Testis (tissue), 2 donors: ENCODE results near the gene AFAP1L2.

ENCODE experiments used
- POLR2A ChIP-seq: fragments of 450-650 bp; IDR thresholded peaks from one replicate; pipeline ENCODE4 v1.6.1; 2017; ENCODE audit warnings: antibody characterized with exemption, mild to moderate bottlenecking, moderate library complexity
- TF ChIP-seq, protein P1 (sequence below), 3 experiments: fragments of 450-650 bp in 2 of 3; fragments of 200-600 bp in 1 of 3; sonication (generic) in 1 of 3; IDR thresholded peaks; one replicate each; pipeline ENCODE4 v1.5.1; 2016 to 2019; ENCODE audit warnings: antibody characterized with exemption in 3 of 3, mild to moderate bottlenecking in 2 of 3, moderate library complexity in 1 of 3

DNA sequence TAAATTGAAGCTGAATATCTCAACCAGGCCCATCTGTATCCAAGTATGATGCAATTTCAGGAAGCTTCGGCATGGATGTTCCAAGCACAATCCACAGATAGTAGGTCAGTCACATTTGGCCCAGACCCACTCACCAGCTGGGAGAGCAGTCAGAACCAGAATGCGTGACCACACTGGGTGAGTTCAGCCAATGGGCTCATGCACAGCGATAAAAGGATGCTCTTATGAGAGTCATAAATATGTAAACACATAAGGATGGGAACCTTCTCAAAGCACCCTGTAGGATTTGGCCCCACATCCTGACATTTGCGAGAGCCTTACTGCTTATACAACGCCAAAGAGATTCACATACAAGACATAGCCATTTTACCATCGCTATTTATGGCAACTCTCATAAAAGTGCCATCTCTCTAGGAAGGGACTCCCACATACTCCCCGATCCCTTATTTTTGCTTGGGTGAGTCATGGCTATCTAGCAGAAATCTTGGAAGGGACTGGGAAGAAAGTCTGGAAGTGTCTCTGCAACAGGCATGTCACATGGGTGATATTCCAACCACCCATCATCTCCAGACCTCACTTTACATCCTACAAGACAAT, 3.0 kb downstream of the AFAP1L2 start:
- TF ChIP-seq, protein P1, sequence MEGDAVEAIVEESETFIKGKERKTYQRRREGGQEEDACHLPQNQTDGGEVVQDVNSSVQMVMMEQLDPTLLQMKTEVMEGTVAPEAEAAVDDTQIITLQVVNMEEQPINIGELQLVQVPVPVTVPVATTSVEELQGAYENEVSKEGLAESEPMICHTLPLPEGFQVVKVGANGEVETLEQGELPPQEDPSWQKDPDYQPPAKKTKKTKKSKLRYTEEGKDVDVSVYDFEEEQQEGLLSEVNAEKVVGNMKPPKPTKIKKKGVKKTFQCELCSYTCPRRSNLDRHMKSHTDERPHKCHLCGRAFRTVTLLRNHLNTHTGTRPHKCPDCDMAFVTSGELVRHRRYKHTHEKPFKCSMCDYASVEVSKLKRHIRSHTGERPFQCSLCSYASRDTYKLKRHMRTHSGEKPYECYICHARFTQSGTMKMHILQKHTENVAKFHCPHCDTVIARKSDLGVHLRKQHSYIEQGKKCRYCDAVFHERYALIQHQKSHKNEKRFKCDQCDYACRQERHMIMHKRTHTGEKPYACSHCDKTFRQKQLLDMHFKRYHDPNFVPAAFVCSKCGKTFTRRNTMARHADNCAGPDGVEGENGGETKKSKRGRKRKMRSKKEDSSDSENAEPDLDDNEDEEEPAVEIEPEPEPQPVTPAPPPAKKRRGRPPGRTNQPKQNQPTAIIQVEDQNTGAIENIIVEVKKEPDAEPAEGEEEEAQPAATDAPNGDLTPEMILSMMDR (IDR thresholded peaks at IDR 0.05) = no peak
- TF ChIP-seq POLR2A = no peak
